Measurements from ENCODE around the gene ASB18. TPM values are rescaled to one million over a fixed set of nuclear protein-coding genes. Genes with fewer than 3 reads are reported as not detected.

ASB18 gene
- total RNA-seq, 1 donor from 2014 or later = not detected

GRCh38 chr2:236239276-236240065, 24.7 kb downstream of the ASB18 start:
- intact Hi-C loops (cut with DNase I) = no loop called here

GRCh38 chr2:236238751-236239150, 25.5 kb downstream of the ASB18 start:
- intact Hi-C loops (cut with DNase I) = no loop called here
- Histone ChIP-seq H3K27me3 (peaks cover 72% of the 10 kb centered on the region), H3K4me1 (peaks cover 3% of the 10 kb centered on the region), H3K4me3 (no peak overlapping the region), H3K36me3 (no peaks in the 10 kb centered on the region), H3K9me3 (no peaks in the 10 kb centered on the region), H3K27ac (no peak overlapping the region)
- no peak for ATAC-seq
- TF ChIP-seq CTCF (IDR thresholded peaks at IDR 0.05) = no peak
- DNase-seq = no peak

More at GRCh38 chr2:236239276-236240065, 24.7 kb downstream of the ASB18 start:
- Histone ChIP-seq H3K36me3 (no peaks in the 10 kb centered on the region), H3K27ac (no peak overlapping the region), H3K27me3 (peaks cover 65% of the 10 kb centered on the region), H3K9me3 (no peaks in the 10 kb centered on the region), H3K4me3 (no peak overlapping the region), H3K4me1 (peaks cover 3% of the 10 kb centered on the region)
- DNase-seq (no peak), ATAC-seq (no peak)
- TF ChIP-seq CTCF (IDR thresholded peaks at IDR 0.05) = no peak

- peaks cover 3% of the 10 kb centered on the region for H3K4me1 ChIP-seq
- no peak for TF ChIP-seq CTCF (IDR thresholded peaks at IDR 0.05)
- H3K27me3 ChIP-seq = peaks cover 74% of the 10 kb centered on the region
- no peak for DNase-seq
- peak; percentile 17 for ATAC-seq
- H3K4me3 ChIP-seq = no peak overlapping the region
- no peak overlapping the region for H3K27ac ChIP-seq
- no peaks in the 10 kb centered on the region for H3K9me3 ChIP-seq
- intact Hi-C loops (cut with DNase I) = no loop called here
- H3K36me3 ChIP-seq = no peaks in the 10 kb centered on the region
These were observed 26.6 kb downstream of the ASB18 start for GRCh38 chr2:236237468-236238190.

GRCh38 chr2:236236559-236237452, 27.4 kb downstream of the ASB18 start:
- intact Hi-C loops (cut with DNase I) = no loop called here
- TF ChIP-seq CTCF (IDR thresholded peaks at IDR 0.05) = no peak
- DNase-seq (no peak), ATAC-seq (no peak)
- Histone ChIP-seq H3K9me3 (no peaks in the 10 kb centered on the region), H3K27me3 (peaks cover 70% of the 10 kb centered on the region), H3K4me3 (no peak overlapping the region), H3K27ac (no peak overlapping the region), H3K4me1 (peaks cover 3% of the 10 kb centered on the region), H3K36me3 (no peaks in the 10 kb centered on the region)

GRCh38 chr2:236229186-236229585, 35.0 kb downstream of the ASB18 start:
- Histone ChIP-seq H3K27ac (no peak overlapping the region), H3K27me3 (peaks cover 6% of the 10 kb centered on the region), H3K4me3 (no peak overlapping the region), H3K4me1 (no peaks in the 10 kb centered on the region), H3K36me3 (no peaks in the 10 kb centered on the region), H3K9me3 (peaks cover 5% of the 10 kb centered on the region)
- TF ChIP-seq CTCF (IDR thresholded peaks at IDR 0.05) = no peak
- no peak for DNase-seq
- ATAC-seq = no peak
- intact Hi-C loops (cut with DNase I) = no loop called here
